Ovary (tissue), 9 donors: ENCODE data around the gene RNF43. TPM values are rescaled to one million over a fixed set of nuclear protein-coding genes. Genes with fewer than 3 reads are reported as not detected.
"Not testable (repeated sequence)": the region's sequence is repeated elsewhere in the genome, so short reads cannot be mapped to it uniquely, and the experiment has no call there.

Source experiments
- DNase-seq, 5 donors: peaks; one replicate each; pipeline ENCODE4 v3.0.0-alpha.2; 2019 to 2020
- H3K27ac ChIP-seq, 2 donors: fragments of 200-600 bp; one replicate each; pipeline versions ENCODE4 v1.5.1 to v1.8.0; 2019 to 2022
- H3K27me3 ChIP-seq: fragments of 200-600 bp; one replicate; pipeline ENCODE4 v1.8.0; 2022
- H3K36me3 ChIP-seq: fragments of 200-600 bp; sonication (generic); one replicate; pipeline ENCODE4 v1.5.1; 2019
- H3K4me1 ChIP-seq: one replicate; pipeline ENCODE4 v1.8.1; 2013; ENCODE audit warnings: mild to moderate bottlenecking, moderate library complexity; ENCODE audit not compliant: insufficient read depth
- H3K4me3 ChIP-seq: fragments of 200-600 bp; sonication (generic); one replicate; pipeline ENCODE4 v1.5.1; 2017
- H3K9me3 ChIP-seq, 2 donors: fragments of 200-600 bp in 1 of 2; sonication (generic) in 1 of 2; one replicate each; pipeline versions ENCODE4 v1.5.1 to v1.8.1; 2013 to 2019; ENCODE audit warnings: mild to moderate bottlenecking in 1 of 2, moderate library complexity in 1 of 2
- CTCF ChIP-seq, 3 donors: fragments of 450-650 bp in 2 of 3; fragments of 200-600 bp in 1 of 3; IDR thresholded peaks; one replicate each; pipeline versions ENCODE4 v1.5.1 to v1.8.0; 2016 to 2022; ENCODE audit warnings: antibody characterized with exemption in 3 of 3, mild to moderate bottlenecking in 1 of 3
- EP300 ChIP-seq: sonication (generic); formaldehyde crosslinking; IDR thresholded peaks from one replicate; pipeline ENCODE4 v1.6.1; 2017; ENCODE audit warnings: antibody characterized with exemption
- POLR2A ChIP-seq: fragments of 450-650 bp; IDR thresholded peaks from one replicate; pipeline ENCODE4 v1.6.1; 2017; ENCODE audit warnings: antibody characterized with exemption, mild to moderate bottlenecking, moderate library complexity
- WGBS, 3 donors: extraction: QIAGEN DNeasy Blood & Tissue Kit in 1 of 3; methylation state at CpG; one replicate each; pipeline versions ENCODE4 v1.1.5 to v1.1.7; 2013 to 2017; 5-methylcytosine and 5-hydroxymethylcytosine counted together
- intact Hi-C, 4 donors: fragments of 100-400 bp; cut with DNase I; formaldehyde crosslinking; loops; one replicate each; pipeline versions ENCODE4 v1.11.0 to v1.15.1; 2022 to 2023
- polyA plus RNA-seq, 2 donors: library from polyadenylated mRNA; stranded (reverse); fragments of 200-250 nt in 1 of 2; fragments of 350-450 nt in 1 of 2; fragmentation: Illumina TruSeq in 1 of 2; extraction: RNeasy Lipid Tissue Mini Kit (QIAGEN cat#74804) in 1 of 2; gene quantifications; one replicate each; pipeline ENCODE4 v1.2.3, GENCODE V29; 2013 to 2014
- total RNA-seq, 7 donors: library from RNA; depleted of rRNA in 2 of 7; stranded (reverse); fragments of >200 nt in 2 of 7; fragmentation: NEBNext Ultra II Directional in 3 of 7; extraction: Animal tissue kit (Norgen Biotek cat#: 25700) in 3 of 7; gene quantifications; one replicate each; pipeline versions ENCODE4 v1.1.0 to v1.2.4, GENCODE V29; 2016 to 2023
- donor health status: DM: no; HTN: no; CAD: no; lungs with moderate emphysema.
- donor health status: DM: no; HTN: no; CAD: no.
- donor health status: Bipolar disorder and iron deficiency.
- donor health status: DM: yes; HTN: yes; CAD: no.
- donor health status: DM: no; HTN: no; CAD: no.
- donor health status: DM: yes; HTN: yes; CAD: no.

Gene RNF43
- total and polyA plus RNA-seq, 9 donors: 0.21 to 5.6 (median 1.3) TPM

GRCh38 chr17:58398574-58399266, 18.6 kb downstream of the RNF43 start:
- no peaks in the 10 kb centered on the region for H3K4me1 ChIP-seq
- no peaks in the 10 kb centered on the region for H3K36me3 ChIP-seq
- intact Hi-C loops: no loop called here
- WGBS, 3 donors: 33 to 35% (median 34%) methylated on average over 3 of the region's 3 CpGs
- H3K4me3 ChIP-seq: no peak overlapping the region
- H3K27me3 ChIP-seq: no peaks in the 10 kb centered on the region
- no peak for TF ChIP-seq CTCF (IDR thresholded peaks at IDR 0.05)
- no peak for TF ChIP-seq POLR2A
- no peak overlapping the region for H3K27ac ChIP-seq
- DNase-seq: no peak
- no peaks in the 10 kb centered on the region for H3K9me3 ChIP-seq

GRCh38 chr17:58397421-58397820, 19.9 kb downstream of the RNF43 start:
- DNase-seq, H3K4me3 ChIP-seq, H3K27ac ChIP-seq, H3K9me3 ChIP-seq, H3K4me1 ChIP-seq, intact Hi-C loops, H3K27me3 ChIP-seq, H3K36me3 ChIP-seq: not testable (repeated sequence)
- WGBS, 3 donors: 87 to 92% (median 89%) methylated on average over 5 of the region's 5 CpGs

- Histone ChIP-seq H3K9me3 (no peaks in the 10 kb centered on the region), H3K36me3 (no peaks in the 10 kb centered on the region), H3K27ac (no peak overlapping the region), H3K27me3 (no peaks in the 10 kb centered on the region), H3K4me3 (no peak overlapping the region), H3K4me1 (no peaks in the 10 kb centered on the region)
- 49 to 72% (median 50%) methylated on average over 4 of the region's 4 CpGs for WGBS, 3 donors
- intact Hi-C loops: no loop called here
- no peak for DNase-seq
- TF ChIP-seq POLR2A (no peak), CTCF (IDR thresholded peaks at IDR 0.05) (no peak), EP300 (no peak)
Observed at GRCh38 chr17:58396173-58396572, 21.2 kb downstream of the RNF43 start.

- Histone ChIP-seq H3K9me3 (no peaks in the 10 kb centered on the region), H3K36me3 (no peaks in the 10 kb centered on the region), H3K27me3 (no peaks in the 10 kb centered on the region), H3K4me3 (no peak overlapping the region), H3K27ac (no peak overlapping the region), H3K4me1 (no peaks in the 10 kb centered on the region)
- no peak for DNase-seq
- WGBS, 3 donors: 81 to 90% (median 88%) methylated on average over 3 of the region's 3 CpGs
- no peak for TF ChIP-seq CTCF (IDR thresholded peaks at IDR 0.05)
- TF ChIP-seq POLR2A: no peak
- TF ChIP-seq EP300: no peak
- intact Hi-C loops: no loop called here
Observed at GRCh38 chr17:58394534-58395223, 22.7 kb downstream of the RNF43 start.

GRCh38 chr17:58391302-58391984, 25.9 kb downstream of the RNF43 start:
- Histone ChIP-seq H3K27ac (no peak overlapping the region), H3K9me3 (no peaks in the 10 kb centered on the region), H3K4me1 (no peaks in the 10 kb centered on the region), H3K36me3 (no peaks in the 10 kb centered on the region), H3K4me3 (no peak overlapping the region), H3K27me3 (no peaks in the 10 kb centered on the region)
- WGBS, 3 donors: 14 to 19% (median 15%) methylated on average over 10 of the region's 10 CpGs
- TF ChIP-seq CTCF (IDR thresholded peaks at IDR 0.05) (no peak), POLR2A (no peak), EP300 (no peak)
- DNase-seq: no peak
- intact Hi-C loops: no loop called here
